Measurements from ENCODE around the gene GJB6.

GJB6 gene

DNA sequence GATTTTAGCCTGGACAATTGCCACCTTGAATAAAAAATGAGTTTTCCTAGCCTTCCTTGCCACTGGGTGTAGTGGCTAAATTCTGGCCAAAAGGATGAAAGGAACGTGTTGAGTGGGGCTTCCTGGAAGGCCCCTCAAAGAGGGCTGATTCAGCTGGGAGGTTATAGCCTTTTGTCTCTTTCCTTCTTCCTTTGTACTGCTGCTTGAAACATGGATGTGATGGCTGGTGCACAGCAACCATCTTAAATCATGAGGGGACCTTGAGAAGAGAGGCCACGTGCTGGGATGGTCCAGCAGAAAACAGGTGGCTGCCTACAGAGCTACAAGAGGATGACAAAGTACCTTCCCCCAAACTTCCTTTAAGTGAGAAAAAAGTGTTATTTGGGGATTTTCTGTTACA is 40.0 kb upstream of the GJB6 start:
- no peak overlapping the region for H2AFZ ChIP-seq (ENCODE audit: insufficient read depth, low read length, poor library complexity)
- no peak overlapping the region for H4K91ac ChIP-seq (ENCODE audit: low read depth, low read length)
- no peak overlapping the region for H2BK5ac ChIP-seq (ENCODE audit: low read depth, low read length, poor library complexity)
- WGBS (ENCODE audit: extremely low coverage, insufficient coverage, insufficient read length), result no CpG with 5 or more reads among the region's 2 CpGs
- H4K12ac ChIP-seq (ENCODE audit: low read depth, low read length), result no peak overlapping the region
- no peaks in the 10 kb centered on the region for H3K79me1 ChIP-seq (ENCODE audit: low read length)
- H3K23ac ChIP-seq (ENCODE audit: low read length), result no peak overlapping the region
- H3K4me3 ChIP-seq (ENCODE audit: low read depth, low read length), result no peak overlapping the region
- H3K9ac ChIP-seq (ENCODE audit: low read length), result no peak overlapping the region
- DNase-seq, result no peak
- no peak overlapping the region for H2BK120ac ChIP-seq (ENCODE audit: insufficient read depth, low read length, poor library complexity)
- H3K27ac ChIP-seq (ENCODE audit: low read depth, low read length), result no peak overlapping the region
- no peaks in the 10 kb centered on the region for H3K79me2 ChIP-seq (ENCODE audit: control insufficient read depth, insufficient read depth, low read length, poor library complexity)
- no peak overlapping the region for H3K4ac ChIP-seq (ENCODE audit: low read depth, low read length)
- no peak overlapping the region for H2AK5ac ChIP-seq (ENCODE audit: low read length)
- no peak overlapping the region for H3K14ac ChIP-seq (ENCODE audit: low read length)
- no peak overlapping the region for H2BK12ac ChIP-seq (ENCODE audit: low read length)
- no peaks in the 10 kb centered on the region for H3K36me3 ChIP-seq (ENCODE audit: control insufficient read depth in 1 of 2, insufficient read depth in 2 of 2, low read length in 2 of 2)
- H3K9me3 ChIP-seq (ENCODE audit: insufficient read depth, low read depth, low read length), result no peaks in the 10 kb centered on the region
- H3K18ac ChIP-seq (ENCODE audit: low read length), result no peak overlapping the region
- no peak overlapping the region for H4K8ac ChIP-seq (ENCODE audit: low read depth, low read length)
- H3K4me1 ChIP-seq (ENCODE audit: control insufficient read depth in 1 of 2, insufficient read depth in 2 of 2, low read length in 2 of 2), result peaks cover 0 to 2% of the 10 kb centered on the region in 2 experiments
- no peak overlapping the region for H3K4me2 ChIP-seq (ENCODE audit: low read length)
- no peaks in the 10 kb centered on the region for H3K27me3 ChIP-seq (ENCODE audit: insufficient read depth, low read length)

DNA sequence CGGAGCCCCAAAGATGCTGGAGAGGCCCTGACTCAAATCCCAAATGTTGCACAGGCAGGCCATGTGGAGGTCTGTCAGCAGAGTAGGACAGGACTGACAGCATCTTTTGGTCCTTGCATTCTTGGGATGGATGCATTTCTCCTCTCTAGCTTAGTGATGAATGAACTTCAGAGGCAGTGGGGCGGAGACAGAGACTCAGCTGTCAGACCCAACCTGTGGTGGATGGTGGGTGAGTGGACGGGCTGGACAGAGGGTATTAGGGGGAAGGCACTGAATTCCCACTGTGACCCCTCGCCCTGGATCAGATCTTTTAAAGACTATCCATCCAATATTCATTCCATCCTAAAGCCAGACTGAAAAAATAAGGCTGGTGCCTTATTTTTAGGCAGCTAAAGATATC is 39.3 kb upstream of the GJB6 start:
- no peaks in the 10 kb centered on the region for H3K27me3 ChIP-seq (ENCODE audit: insufficient read depth, low read length)
- no peak overlapping the region for H2BK12ac ChIP-seq (ENCODE audit: low read length)
- no peaks in the 10 kb centered on the region for H3K79me2 ChIP-seq (ENCODE audit: control insufficient read depth, insufficient read depth, low read length, poor library complexity)
- no peak overlapping the region for H2AK5ac ChIP-seq (ENCODE audit: low read length)
- no peaks in the 10 kb centered on the region for H3K79me1 ChIP-seq (ENCODE audit: low read length)
- H3K36me3 ChIP-seq (ENCODE audit: control insufficient read depth in 1 of 2, insufficient read depth in 2 of 2, low read length in 2 of 2), result no peaks in the 10 kb centered on the region
- no peak overlapping the region for H3K4me3 ChIP-seq (ENCODE audit: low read depth, low read length)
- no peak overlapping the region for H3K4me2 ChIP-seq (ENCODE audit: low read length)
- H4K91ac ChIP-seq (ENCODE audit: low read depth, low read length), result no peak overlapping the region
- H4K12ac ChIP-seq (ENCODE audit: low read depth, low read length), result no peak overlapping the region
- H3K9me3 ChIP-seq (ENCODE audit: insufficient read depth, low read depth, low read length), result no peaks in the 10 kb centered on the region
- no peak overlapping the region for H2BK120ac ChIP-seq (ENCODE audit: insufficient read depth, low read length, poor library complexity)
- no peak overlapping the region for H3K27ac ChIP-seq (ENCODE audit: low read depth, low read length)
- H2BK5ac ChIP-seq (ENCODE audit: low read depth, low read length, poor library complexity), result no peak overlapping the region
- WGBS (ENCODE audit: extremely low coverage, insufficient coverage, insufficient read length), result no CpG with 5 or more reads among the region's 4 CpGs
- no peak for DNase-seq
- no peak overlapping the region for H4K8ac ChIP-seq (ENCODE audit: low read depth, low read length)
- no peak overlapping the region for H3K23ac ChIP-seq (ENCODE audit: low read length)
- H2AFZ ChIP-seq (ENCODE audit: insufficient read depth, low read length, poor library complexity), result no peak overlapping the region
- peaks cover 0 to 2% of the 10 kb centered on the region in 2 experiments for H3K4me1 ChIP-seq (ENCODE audit: control insufficient read depth in 1 of 2, insufficient read depth in 2 of 2, low read length in 2 of 2)
- H3K9ac ChIP-seq (ENCODE audit: low read length), result no peak overlapping the region
- no peak overlapping the region for H3K4ac ChIP-seq (ENCODE audit: low read depth, low read length)
- H3K18ac ChIP-seq (ENCODE audit: low read length), result no peak overlapping the region
- no peak overlapping the region for H3K14ac ChIP-seq (ENCODE audit: low read length)

DNA sequence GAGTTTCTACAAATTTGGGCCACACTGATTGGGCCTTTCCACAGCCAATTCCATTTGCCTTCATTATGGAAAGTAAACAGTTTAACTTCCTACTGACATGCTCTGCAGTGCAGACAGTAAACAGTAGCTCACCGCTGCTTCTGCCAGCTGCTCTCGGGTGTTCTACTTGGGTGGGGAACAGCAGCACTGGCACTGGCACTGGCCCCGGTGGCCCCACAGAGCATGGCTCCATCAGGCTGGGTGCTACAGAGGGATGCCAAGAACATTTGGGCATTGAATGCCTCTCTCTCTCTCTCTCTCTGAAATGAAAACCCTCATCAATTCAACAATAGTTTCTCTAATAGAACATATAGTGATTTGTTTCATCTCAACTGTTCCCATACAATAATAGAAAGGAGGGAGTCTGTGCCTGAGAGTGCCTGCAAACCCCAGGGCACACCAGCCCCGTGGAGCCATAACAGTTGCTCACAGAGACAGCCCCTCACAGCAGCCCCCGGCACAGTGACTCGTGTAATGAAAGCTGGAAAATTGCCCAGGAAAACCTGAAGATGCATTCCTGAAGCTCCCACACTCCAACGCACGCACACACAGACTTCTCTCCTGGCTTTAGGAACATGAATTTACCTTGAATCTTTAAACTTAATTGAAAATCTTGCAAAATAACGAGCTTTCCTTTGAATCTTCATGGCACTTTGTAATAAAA is 38.2 kb upstream of the GJB6 start:
- whole genome bisulfite sequencing (ENCODE audit: extremely low coverage, insufficient coverage, insufficient read length), result no CpG with 5 or more reads among the region's 9 CpGs
- Histone ChIP-seq H3K36me3 (ENCODE audit: control insufficient read depth in 1 of 2, insufficient read depth in 2 of 2, low read length in 2 of 2) (no peaks in the 10 kb centered on the region), H2BK5ac (ENCODE audit: low read depth, low read length, poor library complexity) (no peak overlapping the region), H3K9ac (ENCODE audit: low read length) (no peak overlapping the region), H3K4me1 (ENCODE audit: control insufficient read depth in 1 of 2, insufficient read depth in 2 of 2, low read length in 2 of 2) (peaks cover 0 to 2% of the 10 kb centered on the region in 2 experiments), H3K4me3 (ENCODE audit: low read depth, low read length) (no peak overlapping the region), H2BK120ac (ENCODE audit: insufficient read depth, low read length, poor library complexity) (no peak overlapping the region), H2AK5ac (ENCODE audit: low read length) (no peak overlapping the region), H3K23ac (ENCODE audit: low read length) (no peak overlapping the region), H3K27me3 (ENCODE audit: insufficient read depth, low read length) (no peaks in the 10 kb centered on the region), H2BK12ac (ENCODE audit: low read length) (no peak overlapping the region), H3K79me1 (ENCODE audit: low read length) (no peaks in the 10 kb centered on the region), H4K12ac (ENCODE audit: low read depth, low read length) (no peak overlapping the region), H3K14ac (ENCODE audit: low read length) (no peak overlapping the region), H3K79me2 (ENCODE audit: control insufficient read depth, insufficient read depth, low read length, poor library complexity) (no peaks in the 10 kb centered on the region), H2AFZ (ENCODE audit: insufficient read depth, low read length, poor library complexity) (no peak overlapping the region), H4K8ac (ENCODE audit: low read depth, low read length) (no peak overlapping the region), H3K9me3 (ENCODE audit: insufficient read depth, low read depth, low read length) (no peaks in the 10 kb centered on the region), H3K18ac (ENCODE audit: low read length) (no peak overlapping the region), H4K91ac (ENCODE audit: low read depth, low read length) (no peak overlapping the region), H3K27ac (ENCODE audit: low read depth, low read length) (no peak overlapping the region), H3K4me2 (ENCODE audit: low read length) (no peak overlapping the region), H3K4ac (ENCODE audit: low read depth, low read length) (no peak overlapping the region)
- no peak for DNase-seq

DNA sequence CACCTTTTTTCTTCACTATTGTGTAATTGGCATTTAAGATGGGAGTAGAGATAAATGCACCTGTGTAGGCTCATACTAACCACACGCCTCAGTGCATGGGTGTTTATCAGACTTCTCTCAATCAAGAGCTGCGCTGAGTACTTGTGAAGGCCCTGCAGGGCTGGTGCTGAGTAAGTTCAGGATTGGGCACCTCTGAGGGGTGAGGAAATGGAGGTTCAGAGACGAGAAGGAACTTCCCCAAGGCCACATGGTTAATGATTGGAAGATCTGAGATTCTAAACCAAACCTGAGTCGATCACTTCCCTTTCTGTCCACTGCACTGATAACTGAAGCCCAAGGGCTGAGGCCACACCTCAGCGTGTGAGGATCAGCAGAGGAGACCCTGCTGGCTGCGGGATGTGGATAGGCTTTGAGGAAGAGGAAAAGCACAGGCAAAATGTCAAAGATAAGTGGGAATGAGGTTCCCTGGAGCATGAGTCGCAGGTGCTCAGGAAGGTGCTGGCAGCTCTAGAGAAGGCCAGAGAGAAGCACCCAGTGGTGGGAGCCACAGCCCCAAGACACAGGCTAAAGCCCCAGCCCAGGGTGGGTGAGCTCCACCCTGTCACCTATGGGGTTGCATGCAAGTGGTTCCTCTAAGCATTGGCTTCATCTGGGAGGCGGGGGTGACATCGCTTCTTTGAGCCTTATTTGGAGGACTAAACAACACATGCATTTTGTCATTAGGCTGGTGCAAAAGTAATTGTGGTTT is 32.3 kb upstream of the GJB6 start:
- Histone ChIP-seq H3K4ac (ENCODE audit: low read depth, low read length) (no peak overlapping the region), H3K27me3 (ENCODE audit: insufficient read depth, low read length) (no peaks in the 10 kb centered on the region), H3K36me3 (ENCODE audit: control insufficient read depth in 1 of 2, insufficient read depth in 2 of 2, low read length in 2 of 2) (no peaks in the 10 kb centered on the region), H3K4me1 (ENCODE audit: control insufficient read depth in 1 of 2, insufficient read depth in 2 of 2, low read length in 2 of 2) (no peaks in the 10 kb centered on the region), H3K9ac (ENCODE audit: low read length) (no peak overlapping the region), H2AFZ (ENCODE audit: insufficient read depth, low read length, poor library complexity) (no peak overlapping the region), H4K12ac (ENCODE audit: low read depth, low read length) (no peak overlapping the region), H3K18ac (ENCODE audit: low read length) (no peak overlapping the region), H4K91ac (ENCODE audit: low read depth, low read length) (no peak overlapping the region), H4K8ac (ENCODE audit: low read depth, low read length) (no peak overlapping the region), H2AK5ac (ENCODE audit: low read length) (no peak overlapping the region), H2BK12ac (ENCODE audit: low read length) (no peak overlapping the region), H3K79me2 (ENCODE audit: control insufficient read depth, insufficient read depth, low read length, poor library complexity) (no peaks in the 10 kb centered on the region), H3K27ac (ENCODE audit: low read depth, low read length) (no peak overlapping the region), H3K4me2 (ENCODE audit: low read length) (no peak overlapping the region), H3K9me3 (ENCODE audit: insufficient read depth, low read depth, low read length) (no peaks in the 10 kb centered on the region), H3K23ac (ENCODE audit: low read length) (no peak overlapping the region), H3K79me1 (ENCODE audit: low read length) (no peaks in the 10 kb centered on the region), H2BK120ac (ENCODE audit: insufficient read depth, low read length, poor library complexity) (no peak overlapping the region), H3K4me3 (ENCODE audit: low read depth, low read length) (no peak overlapping the region), H2BK5ac (ENCODE audit: low read depth, low read length, poor library complexity) (no peak overlapping the region), H3K14ac (ENCODE audit: low read length) (no peak overlapping the region)
- WGBS (ENCODE audit: extremely low coverage, insufficient coverage, insufficient read length), result no CpG with 5 or more reads among the region's 9 CpGs
- peak in 1 of 2 donors; percentile 54 for DNase-seq
